Large intestine (tissue), 1 donor: ENCODE data around the gene GIT1. TPM values are rescaled to one million over a fixed set of nuclear protein-coding genes. Genes with fewer than 3 reads are reported as not detected.

Experiments used
- polyA plus RNA-seq: library from polyadenylated mRNA; unstranded; fragments of 120-200 nt; gene quantifications from one replicate; pipeline ENCODE4 v1.2.1, GENCODE V29; 2013

Gene GIT1
- polyA plus RNA-seq, 1 donor, result 37.6 TPM

Other genes with a start within 250 kb of the GIT1 start
- 22.2 TPM for gene TAOK1, start 199.3 kb downstream of the GIT1 start, polyA plus RNA-seq
- gene ABHD15, start 22.6 kb downstream of the GIT1 start, polyA plus RNA-seq, result 25.6 TPM
- 77.0 TPM for gene TP53I13, start 20.9 kb downstream of the GIT1 start, polyA plus RNA-seq
- 8.2 TPM for gene ANKRD13B, start 3.5 kb upstream of the GIT1 start, polyA plus RNA-seq
- gene CORO6, start 33.3 kb upstream of the GIT1 start, polyA plus RNA-seq, result 2.3 TPM